Measurements from ENCODE around the gene TNNC1.

Gene TNNC1

DNA sequence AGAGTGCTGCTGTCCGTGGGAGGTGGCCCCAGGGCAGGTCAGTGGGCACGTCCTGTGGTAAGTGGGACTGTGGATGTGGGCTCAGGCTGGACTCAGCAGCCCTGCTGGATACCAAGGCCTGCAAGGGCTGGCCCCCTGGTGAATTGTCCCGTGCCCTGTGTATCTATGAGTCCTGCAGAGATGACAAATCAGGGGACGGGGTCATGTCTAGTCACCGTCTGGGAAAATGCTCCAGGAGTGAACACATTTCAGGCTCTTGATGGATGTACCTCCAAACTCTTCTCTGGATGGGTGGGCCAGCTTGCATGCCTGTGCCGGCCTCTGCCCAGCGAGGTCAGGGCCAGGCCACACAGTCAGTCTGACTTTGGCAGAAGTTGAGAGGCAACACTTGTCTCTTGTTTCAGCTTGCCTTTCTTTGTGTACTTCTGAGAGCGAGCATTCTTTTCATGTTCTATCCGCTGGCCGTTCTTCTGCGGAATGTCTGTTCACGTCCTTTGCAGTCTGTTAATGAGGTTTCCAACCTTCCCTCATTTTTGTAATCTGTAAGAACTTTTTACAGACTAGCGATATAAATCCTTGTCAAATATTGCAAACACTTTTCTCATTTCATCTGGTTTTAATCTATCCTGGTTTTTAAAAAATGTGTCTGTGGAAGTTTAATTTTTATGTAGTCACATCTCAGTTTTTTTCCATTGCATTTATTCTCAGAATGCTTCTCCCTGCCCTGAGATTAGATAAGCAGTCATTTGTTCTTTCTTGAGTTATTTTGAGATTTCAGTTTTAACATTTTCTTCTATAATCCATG is 29.9 kb upstream of the TNNC1 start:
- no peak for DNase-seq

DNA sequence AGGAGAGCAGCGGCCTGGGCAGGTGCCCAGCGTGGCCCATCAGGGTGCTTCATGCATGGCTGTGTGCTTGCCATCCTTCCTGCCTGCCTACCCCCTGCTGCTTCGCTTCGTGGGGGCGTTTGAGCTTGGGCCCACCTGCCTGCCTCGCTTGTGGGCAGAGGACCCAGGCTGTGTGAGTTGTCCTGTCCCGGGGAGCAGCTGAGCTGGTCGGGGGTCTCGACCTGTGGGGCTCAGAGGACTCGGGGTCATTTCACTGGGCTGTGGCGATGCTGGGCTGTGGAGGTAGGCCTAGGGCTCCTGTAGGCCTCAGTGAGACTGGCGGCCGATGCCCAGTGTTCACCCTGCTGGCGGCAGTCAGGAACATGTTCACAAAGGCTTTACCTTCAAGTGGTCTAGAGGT is 29.2 kb upstream of the TNNC1 start:
- no peak for DNase-seq

DNA sequence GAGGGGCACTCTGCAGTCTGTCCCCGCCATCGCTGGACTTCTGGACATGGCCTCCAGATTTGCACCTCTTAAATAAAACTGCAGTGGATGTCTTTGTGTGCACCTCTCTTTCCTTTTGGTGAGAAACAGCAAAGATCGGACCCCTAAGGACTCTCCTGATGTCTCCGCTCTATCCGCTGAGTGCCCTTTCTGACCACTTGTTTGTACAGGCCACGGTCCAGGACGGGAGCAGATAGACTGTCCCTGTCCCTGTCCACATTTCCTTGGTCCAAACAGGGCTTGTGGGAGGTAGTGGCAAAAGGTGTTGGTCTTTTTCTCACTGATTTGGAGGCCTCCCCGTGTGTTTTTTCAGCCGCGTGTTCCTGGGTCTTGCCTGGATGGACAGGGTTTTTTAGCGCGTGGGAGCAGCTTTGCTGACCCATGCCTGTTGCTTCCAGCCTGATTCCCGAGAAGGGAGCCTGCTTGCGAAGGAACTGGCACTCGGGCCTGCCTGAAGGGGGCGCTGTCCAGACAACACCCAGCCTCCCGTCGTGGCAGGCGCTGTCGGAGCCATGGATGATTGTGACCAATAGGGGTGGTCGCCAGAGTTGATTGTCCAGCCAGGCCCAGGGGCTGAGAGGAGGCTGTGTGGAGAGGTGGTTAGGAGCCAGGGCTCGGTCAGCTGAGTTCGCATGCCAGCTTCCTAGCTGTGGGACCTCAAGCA is 28.1 kb upstream of the TNNC1 start:
- DNase-seq: no peak

DNA sequence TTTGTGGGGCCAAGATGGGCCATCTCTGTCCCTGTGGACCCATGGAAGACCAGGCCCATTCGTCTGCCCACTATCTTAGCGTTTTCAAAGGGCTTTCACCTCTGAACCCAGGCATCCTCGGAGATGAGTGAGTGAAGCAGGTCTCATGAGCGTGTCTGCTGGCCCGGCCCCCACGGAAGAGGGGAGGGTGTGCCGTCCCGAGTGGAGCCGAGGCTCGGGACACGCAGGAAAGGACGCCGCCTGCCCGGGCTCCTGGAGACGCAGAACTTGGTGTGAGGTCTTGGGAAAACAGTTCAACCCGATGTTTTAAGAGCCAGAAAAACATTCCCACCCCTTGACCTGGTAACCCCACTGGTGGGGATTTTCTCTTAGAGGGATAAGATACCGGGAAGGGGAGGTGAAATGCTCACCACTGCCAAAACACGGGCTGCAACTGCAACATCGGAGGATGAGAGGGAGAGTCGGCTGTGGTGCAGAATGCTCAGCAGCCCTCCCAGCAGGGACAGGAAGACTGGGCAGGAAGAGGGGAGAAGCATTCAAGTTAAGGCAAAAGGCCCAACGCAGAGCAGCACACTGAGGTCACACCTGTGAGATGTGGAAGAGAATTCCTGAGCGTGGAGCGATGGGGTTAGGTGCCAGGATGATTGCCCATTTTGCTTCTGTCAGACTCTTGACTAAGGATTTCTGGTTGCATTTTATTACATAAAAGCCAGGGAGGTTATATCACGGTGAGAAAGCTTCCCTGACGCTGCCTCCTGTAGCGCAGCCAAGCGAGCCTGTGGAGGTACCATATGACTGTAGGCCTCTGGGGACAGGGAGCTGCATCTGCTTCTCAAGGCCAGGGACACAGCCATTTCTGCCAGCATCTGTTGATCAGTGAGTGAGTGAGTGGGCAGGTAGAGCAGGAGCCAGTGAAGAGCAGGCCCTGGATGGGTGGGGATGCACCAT is 27.2 kb upstream of the TNNC1 start:
- no peak for DNase-seq

DNA sequence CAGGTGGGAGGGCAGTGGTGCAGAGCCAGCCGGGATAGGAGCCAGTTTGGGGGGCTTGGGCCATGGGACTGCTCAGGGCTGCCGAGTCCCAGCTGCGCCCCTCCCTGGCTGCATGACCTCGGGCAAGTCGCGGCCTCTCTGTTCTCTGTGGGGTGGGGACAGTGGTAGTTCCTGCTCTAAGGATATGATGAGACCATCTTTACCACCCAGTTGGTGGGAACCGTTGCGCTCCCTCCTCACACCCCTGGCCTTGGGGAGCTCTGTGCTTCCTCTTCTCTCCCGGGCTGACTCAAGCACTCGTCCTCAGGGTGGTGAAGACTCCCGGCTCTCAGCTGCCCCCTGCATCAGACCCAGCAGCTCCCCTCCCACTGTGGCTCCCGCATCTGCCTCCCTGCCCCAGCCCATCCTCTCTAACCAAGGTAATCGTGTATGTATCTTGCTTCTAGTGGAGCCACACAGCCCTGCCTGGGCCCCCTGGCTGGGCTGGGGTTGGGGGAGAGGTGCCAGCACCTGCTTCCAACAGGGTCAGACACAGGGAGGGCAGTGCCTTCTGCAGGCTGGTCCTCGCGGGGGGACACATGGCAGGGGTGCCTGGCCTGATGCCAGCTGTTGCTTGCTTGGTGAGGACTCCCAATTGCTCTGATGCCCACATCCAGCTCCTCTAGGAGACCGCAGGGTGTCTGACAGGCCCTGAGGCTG is 26.2 kb upstream of the TNNC1 start:
- no peak for DNase-seq

DNA sequence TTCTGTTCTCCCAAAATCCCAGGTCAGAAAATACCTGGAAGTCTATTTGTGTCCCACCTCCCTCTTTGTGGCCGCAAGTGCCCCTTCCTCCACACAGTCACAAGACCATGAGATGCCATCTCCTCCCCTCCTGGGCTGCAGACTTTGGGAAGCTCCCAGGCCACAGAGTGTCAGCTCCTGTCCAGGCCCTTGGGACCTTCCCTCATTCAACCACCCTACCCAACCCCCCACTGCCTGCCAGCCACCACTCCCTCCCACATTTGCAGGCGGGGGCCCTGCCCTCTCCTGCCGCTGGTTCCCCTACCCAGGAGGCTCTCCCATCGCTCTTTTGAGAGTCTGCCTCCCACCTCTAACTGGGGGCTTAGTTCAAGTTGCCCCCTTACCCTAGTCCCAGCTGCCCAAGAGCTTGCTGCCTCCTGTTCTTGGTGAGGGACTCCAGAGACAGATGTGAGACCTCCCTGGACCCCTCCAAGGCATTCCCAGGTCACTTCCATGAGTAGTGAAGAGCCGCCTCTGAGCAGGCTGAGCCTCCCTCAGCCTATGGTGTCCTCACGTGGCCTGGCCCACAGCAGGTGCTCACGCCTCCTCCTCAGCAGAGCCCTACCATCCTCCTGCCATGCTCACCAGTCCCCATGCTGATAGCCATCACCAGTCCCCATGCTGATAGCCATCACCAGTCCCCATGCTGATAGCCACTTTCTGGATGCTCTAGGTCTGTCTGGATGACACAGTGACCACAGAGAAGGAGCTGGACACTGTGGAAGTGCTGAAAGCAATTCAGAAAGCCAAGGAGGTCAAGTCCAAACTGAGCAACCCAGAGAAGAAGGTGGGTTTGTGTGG is 25.4 kb upstream of the TNNC1 start:
- DNase-seq: no peak

DNA sequence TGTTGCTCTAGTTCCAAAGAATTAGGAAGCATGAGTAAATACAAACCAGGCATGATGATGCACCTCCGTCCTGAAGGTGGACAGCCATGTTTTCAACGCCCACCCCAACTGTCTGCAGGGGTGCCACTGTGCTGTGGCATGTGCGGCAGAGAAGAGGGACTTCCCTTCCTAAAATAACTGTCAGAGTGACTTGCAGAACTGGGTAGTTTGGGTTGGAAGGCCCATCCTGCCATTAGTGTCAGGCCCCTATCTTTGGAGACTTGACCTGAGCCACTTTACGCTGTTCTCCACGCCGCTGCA is 23.9 kb upstream of the TNNC1 start:
- no peak for DNase-seq

DNA sequence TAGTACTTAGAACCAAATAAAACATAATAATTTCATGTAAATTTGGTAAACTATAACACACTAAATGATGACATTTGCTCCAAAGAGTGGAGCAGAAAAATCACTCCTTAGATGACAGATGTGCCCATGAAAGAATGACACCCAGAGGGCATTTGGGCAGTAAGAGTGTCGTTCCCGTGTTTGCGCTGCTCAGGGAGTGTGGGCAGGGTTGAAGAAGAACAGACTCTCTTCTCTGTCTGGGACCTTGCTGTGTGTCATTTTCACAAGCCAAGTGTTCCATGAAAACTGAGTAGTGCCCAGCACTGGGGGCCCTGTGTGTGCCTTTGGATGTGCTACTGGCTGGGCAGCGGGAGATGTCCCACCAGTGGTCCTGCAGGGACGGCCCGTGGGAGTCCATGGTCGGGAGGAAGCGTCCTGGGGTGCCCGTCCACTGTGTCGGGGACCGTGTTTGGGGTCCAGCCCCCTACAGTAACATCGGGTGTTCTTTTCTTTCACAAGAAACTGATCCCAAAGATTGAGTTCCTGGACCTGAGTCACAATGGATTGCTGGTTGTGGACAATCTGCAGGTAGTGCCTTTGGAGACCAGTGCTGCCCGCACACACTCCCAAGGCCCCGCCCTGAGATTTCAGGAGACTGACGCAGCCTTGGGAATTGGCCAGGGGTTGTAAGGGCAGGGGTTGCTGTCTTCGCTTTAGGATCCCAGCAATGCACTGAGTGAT is 23.4 kb upstream of the TNNC1 start:
- no peak for DNase-seq

DNA sequence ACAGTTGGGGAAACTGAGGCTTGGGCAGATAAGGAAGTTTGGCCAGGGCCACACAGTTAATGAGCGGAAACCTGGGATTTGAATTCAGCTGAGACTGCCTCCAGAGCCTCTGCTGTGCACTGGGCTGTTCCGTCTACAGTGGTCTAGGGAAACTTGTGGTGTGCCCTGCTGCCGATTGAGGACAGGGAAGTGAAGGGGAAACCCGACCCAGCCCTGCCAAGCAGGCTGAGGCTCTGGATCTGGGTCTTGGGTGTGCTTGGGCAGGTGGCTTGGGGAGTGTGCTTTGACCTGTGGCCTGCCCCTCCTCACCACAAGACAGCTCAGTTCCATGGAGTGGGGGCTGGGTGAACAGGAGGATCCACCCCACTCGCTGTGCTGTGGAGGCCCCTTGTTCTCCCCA is 19.2 kb upstream of the TNNC1 start:
- DNase-seq: no peak

DNA sequence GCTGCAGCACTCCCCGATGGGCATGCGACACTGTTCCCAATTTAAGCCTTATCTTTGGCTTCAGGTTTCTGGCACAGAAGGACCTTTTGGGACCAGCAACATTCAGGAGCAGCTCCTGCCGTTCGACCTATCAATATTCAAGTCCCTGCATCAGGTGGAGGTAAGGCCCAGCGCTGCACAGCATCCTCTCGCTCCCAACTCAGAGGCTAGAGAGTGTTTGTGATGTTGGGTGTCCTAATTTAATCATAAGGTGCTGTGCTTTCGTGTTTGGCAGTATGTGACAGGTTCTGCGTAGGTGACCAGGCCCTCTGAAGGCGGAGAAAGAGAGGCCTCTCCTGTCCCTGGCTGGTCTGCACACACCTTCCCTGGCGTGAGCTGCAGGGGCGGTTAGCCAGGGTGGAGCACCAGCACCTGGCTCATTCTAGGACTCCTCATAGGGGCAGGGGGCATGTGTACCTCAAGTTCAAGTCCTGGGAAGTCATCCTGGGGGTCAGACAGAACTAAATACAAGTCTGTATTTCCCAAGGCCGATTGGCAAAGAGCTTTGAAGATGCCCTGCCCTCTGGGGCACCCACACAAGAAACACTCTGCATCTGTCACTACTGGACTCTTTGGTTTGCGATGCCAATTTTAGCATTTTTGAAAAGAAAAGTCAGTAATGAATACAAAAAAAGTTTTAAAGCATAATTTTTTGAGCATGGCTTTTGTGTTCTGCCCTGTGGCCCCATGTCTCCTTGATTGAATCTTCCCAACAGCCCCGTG is 18.6 kb upstream of the TNNC1 start:
- no peak for DNase-seq

DNA sequence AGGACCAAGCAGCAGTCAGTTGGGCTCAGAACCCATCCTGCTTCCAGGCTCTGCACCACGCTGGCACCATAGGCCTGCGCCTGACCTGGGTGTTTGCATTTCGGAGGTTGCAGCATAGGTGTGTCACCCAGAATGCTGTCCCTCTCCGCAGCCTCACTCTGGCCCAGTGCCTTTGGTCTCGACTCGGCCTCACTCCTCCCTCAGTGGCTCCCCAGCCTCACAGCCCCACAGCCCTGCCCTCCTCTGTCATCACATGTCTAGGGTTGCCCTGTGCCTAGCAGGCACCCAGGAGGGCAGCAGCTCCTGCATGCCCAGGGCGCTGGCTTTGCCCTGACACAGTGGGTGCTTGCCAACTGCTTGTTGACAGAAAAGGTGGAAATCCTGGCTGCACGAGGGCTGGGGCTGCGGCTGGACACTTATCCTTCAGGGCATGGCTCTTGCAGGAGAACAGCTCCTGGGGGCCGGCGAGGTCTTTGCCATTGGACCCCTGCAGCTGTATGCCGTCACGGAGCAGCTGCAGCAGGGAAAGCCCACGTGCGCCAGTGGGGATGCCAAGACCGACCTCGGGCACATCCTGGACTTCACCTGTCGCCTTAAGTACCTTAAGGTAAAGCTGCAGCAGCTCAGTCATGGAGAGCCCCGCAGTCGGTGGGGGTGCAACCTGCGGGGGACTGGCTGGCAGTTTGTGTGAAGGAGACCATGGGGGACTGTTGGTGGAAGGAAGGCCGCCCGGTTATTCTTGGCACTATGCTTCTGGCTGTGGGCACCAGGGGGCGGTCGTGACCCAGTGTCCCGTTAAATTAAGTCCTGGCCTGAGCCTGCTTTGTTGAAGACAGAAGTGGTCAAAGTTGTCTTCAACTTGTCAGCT is 17.8 kb upstream of the TNNC1 start:
- DNase-seq: no peak

DNA sequence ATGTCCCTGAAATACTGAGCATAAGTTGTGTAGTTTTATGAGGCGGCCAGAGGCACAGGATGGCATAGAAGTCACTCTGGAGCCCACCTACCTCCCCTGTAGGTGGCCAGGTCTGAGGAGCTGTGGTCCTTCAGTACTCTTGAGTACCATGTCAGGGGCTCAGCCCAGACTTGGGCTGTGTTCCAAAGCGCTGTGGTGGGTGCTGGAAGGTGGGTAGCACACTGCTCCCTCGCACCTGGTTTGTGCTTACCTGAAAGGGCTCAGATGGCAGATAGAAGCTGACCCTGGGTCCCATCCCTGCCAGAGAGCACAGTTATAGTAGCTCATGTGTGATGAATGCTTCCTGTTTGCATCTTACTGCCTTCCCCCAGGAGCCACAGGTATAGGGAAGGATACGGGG is 17.1 kb upstream of the TNNC1 start:
- DNase-seq: no peak

DNA sequence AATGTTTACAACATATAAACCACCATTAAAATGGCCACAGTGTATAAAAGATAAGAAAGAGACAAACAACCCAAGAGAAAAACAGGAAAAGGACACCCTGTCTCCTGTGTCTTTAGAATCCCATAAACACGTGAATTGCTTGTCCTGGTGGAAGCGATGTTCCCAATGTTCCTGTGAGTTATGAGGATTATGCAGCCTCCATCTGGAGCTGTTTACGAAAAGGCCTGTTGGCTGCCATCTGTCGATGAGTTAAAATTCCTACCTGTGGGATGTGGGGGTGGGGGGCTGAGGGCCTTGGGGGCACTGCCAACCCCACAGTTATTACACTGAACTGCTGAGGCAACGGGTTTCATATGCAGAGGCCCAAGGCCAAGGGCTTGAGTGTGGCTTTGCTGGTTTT is 15.2 kb upstream of the TNNC1 start:
- DNase-seq: no peak

DNA sequence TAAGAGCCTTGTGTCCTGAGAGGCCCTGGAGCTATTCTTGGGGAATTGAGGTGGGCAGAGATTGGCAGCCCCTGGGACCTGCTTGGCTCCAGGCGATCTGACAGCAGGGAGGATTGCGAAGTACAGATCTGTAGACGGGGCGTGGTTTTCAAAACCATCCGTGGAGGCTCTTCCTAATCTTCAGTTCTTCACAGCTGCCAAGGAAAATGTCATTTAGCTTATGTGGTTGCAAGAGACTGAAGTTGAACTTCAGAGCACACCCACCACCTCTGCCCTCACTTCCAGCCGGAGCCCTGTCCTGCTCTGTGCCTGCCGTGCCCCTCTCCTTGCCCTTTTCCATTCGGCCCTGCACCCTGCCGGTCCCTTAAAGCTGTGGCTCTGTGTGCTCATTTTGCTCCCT is 14.5 kb upstream of the TNNC1 start:
- no peak for DNase-seq

DNA sequence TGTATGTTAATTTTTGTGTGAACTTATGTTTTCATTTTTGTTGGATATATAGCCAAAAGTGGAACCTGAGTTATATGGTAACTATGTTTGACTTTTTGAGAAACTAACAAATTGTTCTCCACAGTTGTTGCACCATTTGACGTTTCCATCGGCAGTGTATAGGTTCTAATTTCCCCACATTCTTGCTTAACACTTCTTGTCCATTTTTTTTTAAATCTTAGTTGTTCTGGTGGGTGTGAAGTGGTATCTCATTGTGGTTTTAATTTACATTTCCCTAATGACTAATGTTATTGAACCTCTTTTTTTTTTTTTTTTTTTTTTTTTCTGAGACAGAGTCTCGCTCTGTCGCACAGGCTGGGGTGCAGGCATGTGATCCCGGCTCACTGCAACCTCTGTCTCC is 9.6 kb upstream of the TNNC1 start:
- DNase-seq: no peak

DNA sequence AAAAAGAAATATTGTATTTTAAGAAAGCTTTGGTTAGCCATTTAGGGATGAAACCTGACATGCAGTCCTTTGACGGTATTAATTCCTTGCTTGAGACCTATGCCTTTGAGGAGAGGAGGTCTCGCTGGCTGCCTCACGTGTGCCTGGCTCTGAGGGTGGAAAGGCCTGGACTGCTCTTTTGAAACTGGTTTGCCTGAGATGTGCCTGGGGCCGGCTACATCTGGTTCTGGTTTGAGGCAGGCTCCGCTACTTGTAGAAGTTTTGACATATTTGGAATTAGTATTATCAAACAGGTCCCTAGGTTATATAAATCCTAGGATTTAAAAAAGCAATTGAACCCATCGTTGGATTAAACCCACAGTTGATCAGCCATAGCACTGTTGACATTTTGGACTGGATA is 8.0 kb upstream of the TNNC1 start:
- DNase-seq: no peak

DNA sequence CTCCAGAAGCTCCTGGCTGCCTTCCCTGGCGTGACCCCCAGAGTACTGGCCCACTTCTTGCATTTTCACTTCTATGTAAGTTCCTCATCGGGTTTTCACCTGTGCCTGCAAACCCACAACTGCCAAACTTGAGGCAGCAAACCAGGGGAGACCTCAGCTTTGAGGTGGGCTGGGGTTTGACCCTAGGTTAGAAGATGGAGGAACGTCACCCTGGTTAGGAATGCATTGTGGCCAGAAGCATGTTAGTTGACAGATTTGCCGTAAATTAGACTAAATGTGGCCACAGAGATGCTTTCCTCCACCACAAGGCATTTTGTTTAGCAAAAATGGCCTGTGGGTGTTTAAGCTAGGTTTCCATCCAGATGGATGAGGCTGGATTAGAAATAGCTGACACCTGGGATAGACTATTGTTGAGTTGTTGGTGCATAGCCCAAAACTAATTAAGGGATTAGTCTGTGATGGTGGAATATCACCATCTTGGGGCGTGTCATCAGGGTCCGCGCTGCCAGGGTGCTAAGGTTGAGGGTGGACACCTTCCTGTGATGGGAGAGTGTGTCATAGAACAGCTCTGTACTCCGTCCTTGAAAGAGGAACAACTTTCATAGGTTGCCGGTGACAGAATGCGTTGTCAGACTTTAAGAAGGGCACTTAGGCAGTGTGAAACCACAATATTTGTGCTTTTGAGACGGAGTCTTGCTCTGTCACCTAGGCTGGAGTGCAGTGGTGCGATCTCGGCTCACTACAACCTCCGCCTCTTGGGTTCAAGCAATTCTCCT is 5.1 kb upstream of the TNNC1 start:
- no peak for DNase-seq

DNA sequence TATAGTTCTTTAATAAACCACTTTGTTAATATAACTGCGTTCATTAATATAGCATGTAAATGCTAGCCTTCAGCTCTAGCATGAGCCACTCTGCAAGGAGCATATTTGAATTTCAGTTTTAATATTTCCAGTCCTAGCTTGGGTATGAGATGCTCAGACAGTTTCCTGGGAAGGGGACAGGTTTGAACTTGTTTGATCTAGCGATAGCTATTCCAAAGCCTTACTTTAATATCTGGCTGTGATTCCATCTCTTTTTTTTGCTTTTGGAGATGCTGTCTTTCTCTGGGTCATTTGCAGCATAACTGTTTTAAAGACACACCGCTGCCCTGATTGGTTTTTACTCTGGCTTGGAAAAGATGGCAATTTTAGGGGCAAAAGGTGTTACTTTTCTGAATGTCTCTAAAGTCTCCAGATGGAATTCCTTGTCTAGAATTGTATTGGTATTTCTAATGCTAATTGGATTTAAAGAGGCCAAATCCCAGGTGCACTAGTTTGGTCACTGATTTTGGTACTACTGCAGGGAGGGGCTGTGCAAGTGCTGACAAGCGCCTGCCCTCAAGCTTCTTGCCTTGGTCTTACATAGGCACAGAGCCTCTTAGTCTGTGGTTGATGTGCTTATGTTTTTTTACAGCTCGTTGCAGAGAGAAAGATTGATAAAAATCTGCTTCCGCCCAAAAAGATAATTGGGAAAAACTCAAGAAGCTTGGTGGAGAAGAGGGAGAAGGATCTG is 4.4 kb upstream of the TNNC1 start:
- no peak for DNase-seq
